CMK (cell line): ENCODE data around the gene CD6.
"Not testable (repeated sequence)": the region's sequence is repeated elsewhere in the genome, so short reads cannot be mapped to it uniquely, and the experiment has no call there.

Experiments used
- DNase-seq: peaks from one replicate; pipeline ENCODE4 v3.0.0-alpha.2; 2010; ENCODE audit warnings: low read depth

CD6 gene

GRCh38 chr11:60951904-60952741 lies 19.4 kb upstream of the CD6 start, which contains the start of gene SLC15A3:
SLC15A3 (minus strand) TSS chr11:60952176; CDS start chr11:60951551, 625 bp downstream.
- DNase-seq: no peak

- no peak for DNase-seq
These were observed 18.7 kb upstream of the CD6 start for GRCh38 chr11:60952742-60953170.

GRCh38 chr11:60953781-60954180 lies 17.7 kb upstream of the CD6 start:
- no peak for DNase-seq

- DNase-seq: no peak
These were observed 17.1 kb upstream of the CD6 start for GRCh38 chr11:60954421-60954820.

DNA sequence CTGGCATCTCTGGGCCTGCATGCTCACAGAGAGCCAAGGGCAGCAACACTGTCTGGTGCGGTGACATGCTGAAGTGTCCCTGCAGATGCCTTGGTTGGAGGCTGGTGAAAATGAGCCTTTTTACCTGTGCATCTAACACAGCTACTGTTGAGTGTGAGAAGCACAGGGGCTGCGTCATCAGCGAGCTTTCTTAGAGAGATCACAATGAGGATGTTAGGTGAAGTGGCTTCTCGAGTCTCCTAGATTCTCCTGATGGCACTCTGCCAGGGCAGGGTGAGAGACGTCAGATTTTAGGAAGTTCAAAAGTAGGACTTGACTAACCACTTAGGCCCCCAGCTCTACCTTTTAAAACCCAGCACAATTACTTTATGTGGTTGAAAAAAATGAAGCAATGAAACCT lies 15.9 kb upstream of the CD6 start:
- no peak for DNase-seq

- no peak for DNase-seq
These were observed 14.3 kb upstream of the CD6 start for GRCh38 chr11:60957188-60957587.

- DNase-seq: no peak
These were observed 12.0 kb upstream of the CD6 start for GRCh38 chr11:60959431-60959830.

GRCh38 chr11:60960405-60960804 lies 11.1 kb upstream of the CD6 start:
- no peak for DNase-seq

DNA sequence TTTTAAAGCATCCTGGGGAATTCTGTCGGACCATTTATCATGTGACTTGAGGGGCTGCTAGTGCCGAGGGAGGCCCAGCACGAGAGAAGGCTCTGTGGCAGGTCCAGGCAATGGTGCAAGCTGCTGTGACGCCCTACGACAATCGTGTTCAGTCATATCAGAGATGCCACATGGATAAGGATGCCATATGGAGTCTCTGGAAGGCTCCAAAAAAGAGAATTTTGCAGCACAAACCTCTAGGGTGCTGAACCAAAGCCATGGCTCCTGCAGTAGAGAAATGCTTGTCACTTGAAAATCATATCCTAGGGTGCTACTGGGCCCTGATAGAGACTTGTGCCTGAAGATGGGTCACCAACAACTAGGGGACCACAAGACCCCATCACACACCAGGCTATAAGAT lies 6.7 kb upstream of the CD6 start:
- DNase-seq: no peak

- no peak for DNase-seq
These were observed 4.6 kb upstream of the CD6 start for GRCh38 chr11:60966890-60967289.

- no peak for DNase-seq
These were observed 3.3 kb upstream of the CD6 start for GRCh38 chr11:60968223-60968622.

DNA sequence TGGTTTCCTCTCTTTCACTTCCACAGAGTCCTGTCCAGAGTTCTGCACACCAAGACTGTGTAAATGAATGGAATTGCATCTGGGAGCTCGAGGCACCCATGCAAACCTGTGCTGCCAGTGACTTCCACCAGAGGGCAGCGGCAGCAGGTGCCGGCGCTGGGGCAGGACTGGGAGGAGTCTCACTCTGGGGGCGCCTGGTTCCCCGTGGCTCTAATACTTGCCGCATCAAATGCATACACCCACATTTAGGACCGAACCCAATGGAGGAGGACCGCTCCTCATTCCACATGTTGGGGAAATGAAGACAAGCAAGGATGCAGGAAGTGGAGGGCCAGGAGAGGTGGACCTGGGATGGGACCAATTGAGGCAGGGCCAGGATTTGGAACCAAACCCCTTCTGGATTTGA lies 1.1 kb upstream of the CD6 start:
- DNase-seq: no peak

DNA sequence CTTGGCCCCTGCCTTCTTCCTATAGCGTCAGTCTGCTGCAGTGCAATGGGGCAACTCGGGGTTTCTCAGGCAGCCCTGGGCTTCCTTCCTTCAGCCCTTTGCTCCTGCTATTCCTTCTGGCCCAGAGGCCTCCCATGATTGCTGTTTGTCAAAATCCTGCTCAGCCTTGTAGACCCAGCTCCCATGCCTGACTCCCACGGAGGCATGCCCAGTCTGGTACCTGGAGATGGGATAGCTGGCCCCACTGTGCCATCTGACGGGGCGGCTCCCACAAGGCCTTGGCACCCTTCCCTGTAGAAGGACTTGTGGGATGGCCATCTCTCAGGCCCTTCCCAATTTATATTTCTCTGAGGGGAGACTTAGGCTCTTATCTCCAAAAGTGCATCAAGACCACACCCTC lies 590 bp upstream of the CD6 start:
- DNase-seq: no peak

GRCh38 chr11:60972182-60973030 lies 926 bp downstream of the CD6 start:
- DNase-seq: no peak

DNA sequence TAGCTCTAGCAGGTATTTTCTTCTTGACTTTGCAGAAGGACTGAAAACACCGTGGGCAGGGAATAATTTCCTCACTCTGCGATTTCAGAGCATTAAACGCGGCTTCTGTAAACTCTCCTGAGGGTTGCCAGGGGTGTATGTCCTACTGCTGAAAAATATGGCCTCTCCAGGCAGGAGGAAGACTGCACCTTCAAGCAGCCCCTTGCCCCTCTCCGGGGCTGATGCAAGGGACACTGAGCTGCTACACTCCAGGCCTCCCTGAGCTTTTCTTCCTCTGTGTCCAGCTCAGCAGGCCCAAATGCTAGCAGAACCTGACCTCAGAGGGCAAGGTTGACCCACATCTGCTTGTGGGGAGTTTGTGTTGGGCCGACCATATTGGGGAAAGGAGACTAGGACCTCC lies 2.2 kb downstream of the CD6 start:
- no peak for DNase-seq

- DNase-seq: not testable (repeated sequence)
These were observed 2.8 kb downstream of the CD6 start for GRCh38 chr11:60974316-60974715.

- no peak for DNase-seq
These were observed 3.2 kb downstream of the CD6 start for GRCh38 chr11:60974726-60975125.

DNA sequence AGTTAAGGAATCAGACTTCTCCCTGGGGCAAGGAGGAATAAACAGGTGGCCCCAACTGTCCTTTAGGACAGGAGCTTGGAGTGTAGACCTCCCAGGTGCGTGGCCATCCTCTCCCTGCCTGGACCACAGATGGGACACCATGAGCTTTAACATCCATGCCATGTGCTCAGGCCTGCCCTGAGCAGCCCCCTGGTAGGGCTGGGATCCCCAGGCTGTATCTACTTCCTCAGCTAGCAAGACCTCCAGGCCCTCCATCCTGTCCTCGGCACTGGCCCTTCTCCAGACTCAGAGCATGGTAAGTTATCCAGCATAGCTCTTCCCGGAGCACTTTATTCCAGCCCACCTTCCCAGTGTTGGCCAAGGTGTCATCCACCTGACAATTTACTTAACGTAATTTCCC lies 5.7 kb downstream of the CD6 start:
- no peak for DNase-seq

GRCh38 chr11:60977836-60978235 lies 6.4 kb downstream of the CD6 start:
- DNase-seq: no peak

GRCh38 chr11:60978546-60979380 lies 7.3 kb downstream of the CD6 start:
- no peak for DNase-seq

- no peak for DNase-seq
These were observed 10.0 kb downstream of the CD6 start for GRCh38 chr11:60981515-60981914.

GRCh38 chr11:60982184-60982583 lies 10.7 kb downstream of the CD6 start:
- DNase-seq: no peak
